SU-DHL-6 (cell line): ENCODE data around the gene ZFYVE26.

Source experiments
- EZH2phosphoT487 ChIP-seq: fragments of 200-600 bp; sonication (generic), shearing (Covaris generic); conservative IDR thresholded peaks from 2 replicates; pipeline ENCODE4 v1.6.1; 2018; ENCODE audit warnings: mild to moderate bottlenecking, antibody characterized with exemption, low read length, moderate library complexity, mixed read lengths
- TF ChIP-seq, protein P1 (sequence below): fragments of 200-600 bp; sonication (generic); IDR thresholded peaks from one replicate; pipeline ENCODE4 v1.5.1; 2017; ENCODE audit warnings: antibody characterized with exemption, mild to moderate bottlenecking, low read length, moderate library complexity; ENCODE audit not compliant: insufficient read depth, poor library complexity, severe bottlenecking

DNA sequence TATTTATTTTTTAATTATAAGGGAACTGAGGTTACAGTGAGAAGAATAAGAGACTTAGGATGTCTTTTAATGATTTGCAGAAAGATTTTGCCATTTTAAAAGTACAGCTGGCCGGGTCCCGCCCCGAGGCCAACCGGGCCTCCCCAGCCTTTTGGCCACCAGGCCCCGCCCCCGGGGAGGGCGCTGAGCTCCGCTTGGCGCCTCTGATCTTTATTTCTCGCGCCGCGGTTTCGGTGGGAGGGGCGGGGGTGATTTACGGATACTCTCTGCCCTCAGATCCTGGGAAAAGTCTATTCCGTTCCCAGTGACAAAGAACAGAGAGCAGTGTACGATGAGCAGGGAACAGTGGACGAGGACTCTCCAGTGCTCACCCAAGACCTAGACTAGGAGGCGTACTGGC, 17.7 kb downstream of the ZFYVE26 start:
- TF ChIP-seq, protein P1, sequence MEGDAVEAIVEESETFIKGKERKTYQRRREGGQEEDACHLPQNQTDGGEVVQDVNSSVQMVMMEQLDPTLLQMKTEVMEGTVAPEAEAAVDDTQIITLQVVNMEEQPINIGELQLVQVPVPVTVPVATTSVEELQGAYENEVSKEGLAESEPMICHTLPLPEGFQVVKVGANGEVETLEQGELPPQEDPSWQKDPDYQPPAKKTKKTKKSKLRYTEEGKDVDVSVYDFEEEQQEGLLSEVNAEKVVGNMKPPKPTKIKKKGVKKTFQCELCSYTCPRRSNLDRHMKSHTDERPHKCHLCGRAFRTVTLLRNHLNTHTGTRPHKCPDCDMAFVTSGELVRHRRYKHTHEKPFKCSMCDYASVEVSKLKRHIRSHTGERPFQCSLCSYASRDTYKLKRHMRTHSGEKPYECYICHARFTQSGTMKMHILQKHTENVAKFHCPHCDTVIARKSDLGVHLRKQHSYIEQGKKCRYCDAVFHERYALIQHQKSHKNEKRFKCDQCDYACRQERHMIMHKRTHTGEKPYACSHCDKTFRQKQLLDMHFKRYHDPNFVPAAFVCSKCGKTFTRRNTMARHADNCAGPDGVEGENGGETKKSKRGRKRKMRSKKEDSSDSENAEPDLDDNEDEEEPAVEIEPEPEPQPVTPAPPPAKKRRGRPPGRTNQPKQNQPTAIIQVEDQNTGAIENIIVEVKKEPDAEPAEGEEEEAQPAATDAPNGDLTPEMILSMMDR = no peak
- no peak for TF ChIP-seq EZH2phosphoT487
